SU-DHL-6 (cell line): Measurements from ENCODE around the gene ZNF892.
A peak's percentile ranks its signal among the peaks of the same experiment; 100 is the strongest.

Experiments
- H2AFZ ChIP-seq: fragments of 200-600 bp; sonication (generic); 2 replicates; pipeline ENCODE4 v1.6.1; 2014; ENCODE audit warnings: low read depth, mild to moderate bottlenecking, moderate library complexity, mixed read lengths, antibody characterized with exemption, low read length; ENCODE audit not compliant: severe bottlenecking
- H3F3A ChIP-seq: fragments of 200-600 bp; shearing (Covaris generic); 2 replicates; pipeline ENCODE4 v1.6.0; 2016; ENCODE audit warnings: antibody characterized with exemption, mild to moderate bottlenecking; ENCODE audit not compliant: insufficient read depth
- H3K27ac ChIP-seq: fragments of 200-600 bp; sonication (generic); 2 replicates; pipeline ENCODE4 v1.5.1; 2016; ENCODE audit warnings: low read depth, mild to moderate bottlenecking, low read length, moderate library complexity, mixed read lengths
- H3K27me3 ChIP-seq: fragments of 200-600 bp; sonication (generic), shearing (Covaris generic); 2 replicates; pipeline ENCODE4 v1.6.0; 2014; ENCODE audit warnings: mild to moderate bottlenecking, low read length
- H3K36me3 ChIP-seq: fragments of 200-600 bp; sonication (generic); 2 replicates; pipeline ENCODE4 v1.6.1; 2014; ENCODE audit warnings: mild to moderate bottlenecking, low read length, mixed read lengths
- H3K4me2 ChIP-seq: fragments of 300-600, 200-600 bp; shearing (Covaris generic), sonication (generic); 2 replicates; pipeline ENCODE4 v1.6.0; 2014; ENCODE audit warnings: low read length, low read depth, mild to moderate bottlenecking; ENCODE audit not compliant: poor library complexity, severe bottlenecking
- H3K4me3 ChIP-seq: fragments of 200-600 bp; sonication (generic); 2 replicates; pipeline ENCODE4 v1.5.1; 2014; ENCODE audit warnings: antibody characterized with exemption, low read length, mild to moderate bottlenecking, mixed read lengths; ENCODE audit not compliant: insufficient read depth, poor library complexity, severe bottlenecking
- H3K79me2 ChIP-seq: fragments of 200-600 bp; sonication (generic); 2 replicates; pipeline ENCODE4 v1.6.1; 2014; ENCODE audit warnings: mild to moderate bottlenecking, low read length, moderate library complexity; ENCODE audit not compliant: insufficient read depth
- H3K9ac ChIP-seq: fragments of 200-600 bp; sonication (generic); 2 replicates; pipeline ENCODE4 v1.7.0; 2014; ENCODE audit warnings: mild to moderate bottlenecking, low read length
- H3K9me2 ChIP-seq: fragments of 200-600 bp; sonication (generic); replicated peaks from 2 replicates; pipeline ENCODE4 v1.6.1; 2014; ENCODE audit warnings: low read length; ENCODE audit not compliant: insufficient read depth
- H3K9me3 ChIP-seq: fragments of 200-600 bp; sonication (generic); 2 replicates; pipeline ENCODE4 v1.6.1; 2014; ENCODE audit warnings: low read length, mixed read lengths; ENCODE audit not compliant: insufficient read depth
- H4K20me1 ChIP-seq: fragments of 200-600 bp; sonication (generic); 2 replicates; pipeline ENCODE4 v1.6.1; 2014; ENCODE audit warnings: low read depth, mild to moderate bottlenecking, antibody characterized with exemption, low read length, moderate library complexity, mixed read lengths
- EZH2phosphoT487 ChIP-seq: fragments of 200-600 bp; sonication (generic), shearing (Covaris generic); conservative IDR thresholded peaks from 2 replicates; pipeline ENCODE4 v1.6.1; 2018; ENCODE audit warnings: mild to moderate bottlenecking, antibody characterized with exemption, low read length, moderate library complexity, mixed read lengths
- TF ChIP-seq, protein P1 (sequence below): fragments of 200-600 bp; sonication (generic); IDR thresholded peaks from one replicate; pipeline ENCODE4 v1.5.1; 2017; ENCODE audit warnings: antibody characterized with exemption, mild to moderate bottlenecking, low read length, moderate library complexity; ENCODE audit not compliant: insufficient read depth, poor library complexity, severe bottlenecking

ZNF892 gene

DNA sequence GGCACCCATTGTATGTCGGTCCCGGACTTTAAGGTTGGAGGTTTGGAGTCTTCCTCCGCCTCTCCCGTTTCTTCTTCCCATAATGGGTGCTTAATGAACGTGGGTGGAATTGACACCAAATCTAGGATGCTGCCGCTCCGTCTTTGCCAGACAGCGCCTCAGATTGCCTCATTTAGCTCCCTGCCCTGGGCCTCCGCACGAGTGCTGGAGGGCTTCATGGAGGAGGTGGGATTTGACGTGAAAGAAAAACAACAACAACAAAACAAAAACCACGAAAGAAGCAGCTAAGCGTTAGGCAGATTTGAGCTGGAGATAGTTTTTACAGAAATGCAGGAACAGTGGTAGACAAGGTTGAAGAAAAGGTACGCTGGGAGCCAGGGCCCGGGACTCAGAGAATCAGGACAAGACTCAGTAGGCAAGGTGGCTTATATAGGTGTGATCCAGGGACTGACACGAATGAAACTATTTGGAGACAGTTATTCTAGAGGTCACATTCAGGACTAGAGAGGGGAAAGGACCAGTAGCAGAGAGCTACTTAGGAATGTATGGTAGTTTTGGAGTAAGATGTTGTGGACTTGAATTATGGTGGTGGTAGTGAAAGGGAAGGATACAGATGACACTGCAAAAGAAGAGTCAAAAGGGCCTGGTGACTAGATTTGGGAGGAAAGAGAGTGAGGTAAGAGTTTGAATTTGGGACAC, 41.1 kb upstream of the ZNF892 start:
- Histone ChIP-seq H3K4me2 (peak overlapping the region; percentile 66), H3K9me3 (no peaks in the 10 kb centered on the region), H4K20me1 (no peaks in the 10 kb centered on the region; the same call in 1 of the 2 replicates), H2AFZ (peak overlapping the region; percentile 79), H3K27me3 (no peaks in the 10 kb centered on the region), H3K9me2 (no peaks in the 10 kb centered on the region), H3K79me2 (peaks cover 19% of the 10 kb centered on the region), H3K36me3 (no peaks in the 10 kb centered on the region), H3F3A (peaks cover 4% of the 10 kb centered on the region; the same call in 1 of the 2 replicates), H3K9ac (peak overlapping the region; percentile 72), H3K27ac (no peak overlapping the region), H3K4me3 (peak overlapping the region; percentile 69)
- TF ChIP-seq EZH2phosphoT487 = no peak
- TF ChIP-seq, protein P1, sequence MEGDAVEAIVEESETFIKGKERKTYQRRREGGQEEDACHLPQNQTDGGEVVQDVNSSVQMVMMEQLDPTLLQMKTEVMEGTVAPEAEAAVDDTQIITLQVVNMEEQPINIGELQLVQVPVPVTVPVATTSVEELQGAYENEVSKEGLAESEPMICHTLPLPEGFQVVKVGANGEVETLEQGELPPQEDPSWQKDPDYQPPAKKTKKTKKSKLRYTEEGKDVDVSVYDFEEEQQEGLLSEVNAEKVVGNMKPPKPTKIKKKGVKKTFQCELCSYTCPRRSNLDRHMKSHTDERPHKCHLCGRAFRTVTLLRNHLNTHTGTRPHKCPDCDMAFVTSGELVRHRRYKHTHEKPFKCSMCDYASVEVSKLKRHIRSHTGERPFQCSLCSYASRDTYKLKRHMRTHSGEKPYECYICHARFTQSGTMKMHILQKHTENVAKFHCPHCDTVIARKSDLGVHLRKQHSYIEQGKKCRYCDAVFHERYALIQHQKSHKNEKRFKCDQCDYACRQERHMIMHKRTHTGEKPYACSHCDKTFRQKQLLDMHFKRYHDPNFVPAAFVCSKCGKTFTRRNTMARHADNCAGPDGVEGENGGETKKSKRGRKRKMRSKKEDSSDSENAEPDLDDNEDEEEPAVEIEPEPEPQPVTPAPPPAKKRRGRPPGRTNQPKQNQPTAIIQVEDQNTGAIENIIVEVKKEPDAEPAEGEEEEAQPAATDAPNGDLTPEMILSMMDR = no peak

DNA sequence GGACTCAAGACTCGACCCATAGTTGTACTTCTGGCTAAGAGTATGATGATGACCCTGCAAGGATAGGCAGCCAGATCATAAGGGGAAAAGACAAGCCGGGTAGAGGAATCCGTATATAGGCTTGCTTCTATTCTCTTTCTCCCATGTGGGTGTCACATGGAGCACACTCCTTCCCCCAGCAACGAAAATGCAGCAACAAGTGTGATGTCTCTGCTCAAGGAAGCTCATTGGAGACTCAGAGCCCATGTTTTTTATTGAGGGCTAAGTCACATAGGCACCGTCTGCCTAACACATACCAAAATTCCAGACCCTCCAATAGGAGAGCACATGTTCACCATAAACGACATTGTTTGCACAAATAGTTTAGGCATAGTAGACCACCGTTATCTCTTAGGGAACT, 35.4 kb upstream of the ZNF892 start:
- Histone ChIP-seq H3K9ac (no peak overlapping the region), H3K4me3 (no peak overlapping the region), H3K27me3 (no peaks in the 10 kb centered on the region), H3K27ac (no peak overlapping the region), H3K79me2 (no peaks in the 10 kb centered on the region), H3K9me3 (no peaks in the 10 kb centered on the region), H4K20me1 (no peaks in the 10 kb centered on the region; the same call in 1 of the 2 replicates), H3K4me2 (no peak overlapping the region), H3K9me2 (no peaks in the 10 kb centered on the region), H2AFZ (no peak overlapping the region), H3F3A (no peaks in the 10 kb centered on the region), H3K36me3 (no peaks in the 10 kb centered on the region)
- TF ChIP-seq, protein P1 = no peak
- TF ChIP-seq EZH2phosphoT487 = no peak

GRCh38 chr2:95174031-95174542, 33.2 kb upstream of the ZNF892 start:
- H3F3A ChIP-seq = no peaks in the 10 kb centered on the region
- no peak overlapping the region for H2AFZ ChIP-seq
- H3K36me3 ChIP-seq = no peaks in the 10 kb centered on the region
- TF ChIP-seq, protein P1 = no peak
- no peak for TF ChIP-seq EZH2phosphoT487
- H4K20me1 ChIP-seq = no peaks in the 10 kb centered on the region; the same call in 1 of the 2 replicates
- H3K9me2 ChIP-seq = no peaks in the 10 kb centered on the region
- H3K27ac ChIP-seq = no peak overlapping the region
- H3K79me2 ChIP-seq = no peaks in the 10 kb centered on the region
- no peaks in the 10 kb centered on the region for H3K9me3 ChIP-seq
- H3K4me2 ChIP-seq = no peak overlapping the region
- H3K27me3 ChIP-seq = no peaks in the 10 kb centered on the region
- no peak overlapping the region for H3K9ac ChIP-seq
- no peak overlapping the region for H3K4me3 ChIP-seq
